ENCODE data around the gene SNRK. TPM values are rescaled to one million over a fixed set of nuclear protein-coding genes. Genes with fewer than 3 reads are reported as not detected.

SNRK gene
- total RNA-seq, 4 donors from 2014 or later = 74.5 to 121 (median 102) TPM

GRCh38 chr3:43268636-43269035 lies 17.7 kb upstream of the SNRK start:
- TF ChIP-seq, protein P1, sequence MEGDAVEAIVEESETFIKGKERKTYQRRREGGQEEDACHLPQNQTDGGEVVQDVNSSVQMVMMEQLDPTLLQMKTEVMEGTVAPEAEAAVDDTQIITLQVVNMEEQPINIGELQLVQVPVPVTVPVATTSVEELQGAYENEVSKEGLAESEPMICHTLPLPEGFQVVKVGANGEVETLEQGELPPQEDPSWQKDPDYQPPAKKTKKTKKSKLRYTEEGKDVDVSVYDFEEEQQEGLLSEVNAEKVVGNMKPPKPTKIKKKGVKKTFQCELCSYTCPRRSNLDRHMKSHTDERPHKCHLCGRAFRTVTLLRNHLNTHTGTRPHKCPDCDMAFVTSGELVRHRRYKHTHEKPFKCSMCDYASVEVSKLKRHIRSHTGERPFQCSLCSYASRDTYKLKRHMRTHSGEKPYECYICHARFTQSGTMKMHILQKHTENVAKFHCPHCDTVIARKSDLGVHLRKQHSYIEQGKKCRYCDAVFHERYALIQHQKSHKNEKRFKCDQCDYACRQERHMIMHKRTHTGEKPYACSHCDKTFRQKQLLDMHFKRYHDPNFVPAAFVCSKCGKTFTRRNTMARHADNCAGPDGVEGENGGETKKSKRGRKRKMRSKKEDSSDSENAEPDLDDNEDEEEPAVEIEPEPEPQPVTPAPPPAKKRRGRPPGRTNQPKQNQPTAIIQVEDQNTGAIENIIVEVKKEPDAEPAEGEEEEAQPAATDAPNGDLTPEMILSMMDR (IDR thresholded peaks at IDR 0.05; ENCODE audit: low read depth) = no peak

DNA sequence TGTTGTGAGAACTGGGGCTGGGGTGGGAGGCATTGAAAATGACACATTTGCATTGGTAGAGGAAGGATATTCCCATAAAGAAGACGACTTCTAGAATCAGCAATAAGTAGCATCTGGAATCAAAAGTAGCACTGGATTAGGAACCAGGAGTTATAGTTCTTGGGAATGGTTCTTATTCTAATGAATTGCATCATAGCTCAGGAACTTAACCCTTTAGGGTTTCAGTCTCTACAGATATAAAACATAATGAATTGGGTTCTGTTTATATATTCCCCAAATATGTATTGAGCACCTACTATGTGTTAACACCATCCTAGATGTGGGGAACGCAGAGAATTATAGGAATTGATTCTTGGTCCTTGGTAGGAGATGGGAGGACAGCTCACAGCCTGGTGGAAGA lies 16.3 kb upstream of the SNRK start:
- TF ChIP-seq, protein P1 (IDR thresholded peaks at IDR 0.05; ENCODE audit: low read depth) = no peak

GRCh38 chr3:43273416-43273815 lies 12.9 kb upstream of the SNRK start:
- TF ChIP-seq, protein P1 (IDR thresholded peaks at IDR 0.05; ENCODE audit: low read depth) = no peak

DNA sequence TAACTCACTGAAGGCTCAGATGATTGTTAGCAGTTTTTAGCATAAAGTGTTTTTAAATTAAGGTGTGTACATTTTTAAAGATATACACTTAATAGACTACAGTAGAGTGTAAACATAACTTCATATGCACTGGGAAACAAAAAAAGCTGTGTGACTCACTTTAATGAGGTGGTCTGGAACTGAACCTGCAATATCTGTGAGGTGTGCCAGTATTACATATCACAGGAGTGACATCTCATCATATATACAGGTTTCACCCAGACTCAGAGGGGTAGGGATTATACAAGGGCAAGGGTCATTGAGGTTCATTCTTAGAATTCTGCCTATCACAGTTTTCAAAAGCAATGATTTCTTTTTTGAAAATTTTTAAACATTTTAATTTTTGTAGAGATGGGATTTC lies 7.3 kb upstream of the SNRK start:
- TF ChIP-seq, protein P1 (IDR thresholded peaks at IDR 0.05; ENCODE audit: low read depth) = no peak

- TF ChIP-seq, protein P1 (IDR thresholded peaks at IDR 0.05; ENCODE audit: low read depth) = no peak
Measured at GRCh38 chr3:43279532-43279931, 6.8 kb upstream of the SNRK start.

DNA sequence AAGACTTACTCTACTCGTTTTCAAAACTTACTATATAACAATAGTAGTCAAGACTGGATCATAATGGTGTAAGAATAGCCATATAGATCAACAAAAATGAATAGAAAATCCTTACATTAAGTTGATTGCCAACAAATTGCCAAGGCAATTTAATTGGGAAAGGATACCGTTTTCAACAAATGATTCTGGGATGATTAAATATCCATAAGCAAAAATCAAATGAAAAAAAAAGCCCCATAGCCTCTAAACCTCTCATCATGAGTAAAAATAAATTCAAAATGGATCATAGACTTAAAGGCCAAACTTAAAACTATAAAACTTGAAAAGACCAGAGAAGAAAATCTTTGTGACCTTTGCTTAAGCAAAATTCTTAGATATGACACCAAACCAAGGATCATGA lies 5.3 kb upstream of the SNRK start:
- TF ChIP-seq, protein P1 (IDR thresholded peaks at IDR 0.05; ENCODE audit: low read depth) = no peak

- TF ChIP-seq, protein P1 (IDR thresholded peaks at IDR 0.05; ENCODE audit: low read depth) = no peak
Measured at GRCh38 chr3:43284171-43284570, 2.2 kb upstream of the SNRK start.
